ENCODE measurements around the gene MCF2L. TPM values are rescaled to one million over a fixed set of nuclear protein-coding genes. Genes with fewer than 3 reads are reported as not detected.

The MCF2L gene
- polyA plus RNA-seq, 1 experiment = 0.02 TPM

GRCh38 chr13:113112893-113113845 is 144.2 kb downstream of the MCF2L start:
- no peaks in the 10 kb centered on the region for H3K36me3 ChIP-seq (ENCODE audit: control insufficient read depth, insufficient read depth, low read length)
- ChIA-PET POLR2A (no interaction called here), CTCF (interaction anchor here (0.7 to 1.0 kb wide), 2 partner anchors 11 to 19 kb away, joined by 3 read pairs; no protein-coding TSS in a partner anchor)
- no peak for TF ChIP-seq CTCF (IDR thresholded peaks at IDR 0.05; ENCODE audit: insufficient read depth, low read depth, low read length)
- DNase-seq (ENCODE audit: low read depth) = no peak
- no peak overlapping the region for H3K4me3 ChIP-seq (ENCODE audit: low read depth, low read length)
- H3K27me3 ChIP-seq (ENCODE audit: control insufficient read depth, insufficient read depth, low read length) = peaks cover 5% of the 10 kb centered on the region

GRCh38 chr13:113113846-113114271 is 144.8 kb downstream of the MCF2L start:
- ChIA-PET CTCF (interaction anchor here (0.7 to 1.0 kb wide), 2 partner anchors 12 to 18 kb away, joined by 3 read pairs; no protein-coding TSS in a partner anchor), POLR2A (no interaction called here)
- Histone ChIP-seq H3K36me3 (ENCODE audit: control insufficient read depth, insufficient read depth, low read length) (no peaks in the 10 kb centered on the region), H3K4me3 (ENCODE audit: low read depth, low read length) (no peak overlapping the region), H3K27me3 (ENCODE audit: control insufficient read depth, insufficient read depth, low read length) (peaks cover 5% of the 10 kb centered on the region)
- DNase-seq (ENCODE audit: low read depth) = no peak
- TF ChIP-seq CTCF (IDR thresholded peaks at IDR 0.05; ENCODE audit: insufficient read depth, low read depth, low read length) = no peak

- DNase-seq (ENCODE audit: low read depth) = no peak
- Histone ChIP-seq H3K4me3 (ENCODE audit: low read depth, low read length) (no peak overlapping the region), H3K36me3 (ENCODE audit: control insufficient read depth, insufficient read depth, low read length) (no peaks in the 10 kb centered on the region), H3K27me3 (ENCODE audit: control insufficient read depth, insufficient read depth, low read length) (peaks cover 5% of the 10 kb centered on the region)
- no peak for TF ChIP-seq CTCF (IDR thresholded peaks at IDR 0.05; ENCODE audit: insufficient read depth, low read depth, low read length)
- ChIA-PET CTCF (no interaction called here), POLR2A (no interaction called here)
Observed at GRCh38 chr13:113114511-113115362, 145.7 kb downstream of the MCF2L start.

- Histone ChIP-seq H3K4me3 (ENCODE audit: low read depth, low read length) (no peak overlapping the region), H3K27me3 (ENCODE audit: control insufficient read depth, insufficient read depth, low read length) (peaks cover 4% of the 10 kb centered on the region), H3K36me3 (ENCODE audit: control insufficient read depth, insufficient read depth, low read length) (no peaks in the 10 kb centered on the region)
- ChIA-PET POLR2A (no interaction called here), CTCF (no interaction called here)
- DNase-seq (ENCODE audit: low read depth) = no peak
- TF ChIP-seq CTCF (IDR thresholded peaks at IDR 0.05; ENCODE audit: insufficient read depth, low read depth, low read length) = no peak
Observed at GRCh38 chr13:113115363-113116205, 146.6 kb downstream of the MCF2L start.
